ENCODE measurements around the gene RNF215.

The RNF215 gene

GRCh38 chr22:30397656-30398635 lies 10.7 kb upstream of the RNF215 start:
- no peak for DNase-seq (ENCODE audit: low read depth in 2 of 2)

- peak; percentile 33 to 66 for DNase-seq (ENCODE audit: low read depth in 2 of 2)
These were observed 9.9 kb upstream of the RNF215 start, which contains the start of gene SEC14L2 for GRCh38 chr22:30396871-30397655. Gene SEC14L2, plus strand, starts transcription at chr22:30397018. Its CDS starts 99 bp downstream, at chr22:30397117.

GRCh38 chr22:30393885-30394284 lies 6.7 kb upstream of the RNF215 start:
- DNase-seq (ENCODE audit: low read depth in 2 of 2): no peak

- DNase-seq (ENCODE audit: low read depth in 2 of 2): no peak
These were observed 6.1 kb upstream of the RNF215 start for GRCh38 chr22:30393322-30393680.

DNA sequence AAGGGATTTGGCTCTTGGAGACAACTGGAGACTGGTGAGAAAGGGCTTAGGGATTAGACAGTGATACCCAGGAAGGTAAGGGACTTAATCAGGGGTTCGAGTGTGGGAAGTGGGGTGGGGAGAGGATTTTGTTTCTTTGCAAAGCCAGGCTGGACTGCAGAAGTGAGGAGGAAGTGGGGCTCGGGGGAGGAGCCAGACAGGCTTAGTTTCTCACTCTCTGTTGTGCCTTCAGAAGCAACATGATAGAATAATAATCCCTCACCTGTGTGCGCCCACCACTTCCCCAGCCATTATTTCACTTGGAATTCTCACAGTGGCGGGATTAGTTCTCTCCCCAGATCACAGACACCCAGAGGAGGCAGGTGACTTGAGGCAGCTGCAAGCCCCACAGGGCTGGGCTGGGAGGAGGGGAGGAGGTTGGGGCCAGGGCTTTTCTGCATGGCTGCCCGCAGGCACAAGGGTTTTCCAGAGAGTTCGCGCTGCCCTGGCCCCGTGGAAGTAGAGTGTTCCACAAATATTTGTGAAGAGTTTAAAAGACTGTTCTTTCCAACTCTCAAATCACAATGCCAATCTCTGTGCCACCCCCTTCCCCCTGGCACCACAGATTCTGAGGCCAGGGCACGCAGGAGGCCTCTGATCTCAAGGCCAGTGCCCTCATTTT lies 5.6 kb upstream of the RNF215 start:
- no peak for DNase-seq (ENCODE audit: low read depth in 2 of 2)

- peak; percentile 51 to 68 for DNase-seq (ENCODE audit: low read depth in 2 of 2)
These were observed 3.9 kb upstream of the RNF215 start for GRCh38 chr22:30390974-30391691.

GRCh38 chr22:30386608-30386959 lies 627 bp downstream of the RNF215 start:
- no peak for DNase-seq (ENCODE audit: low read depth in 2 of 2)

DNA sequence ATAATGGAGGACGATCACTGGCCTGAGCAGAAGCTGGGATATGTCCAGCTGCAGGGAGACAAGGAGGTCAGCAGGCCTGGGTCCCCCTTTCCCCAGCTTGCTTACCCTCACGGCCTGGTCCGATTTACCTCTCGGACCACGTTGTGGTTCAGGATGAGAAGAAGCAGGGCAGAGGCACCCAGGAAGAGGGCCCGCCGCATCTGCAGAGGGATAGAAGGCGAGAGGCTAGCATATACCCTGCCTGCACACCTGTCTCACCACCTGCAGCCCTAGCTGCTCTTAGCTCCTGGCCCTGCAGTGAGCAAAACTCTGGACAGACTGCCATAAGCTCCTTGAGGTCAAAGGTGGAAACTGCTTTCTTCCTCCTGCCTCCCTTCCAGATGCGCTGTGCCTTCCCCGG lies 1.3 kb downstream of the RNF215 start:
- DNase-seq (ENCODE audit: low read depth in 2 of 2): no peak

DNA sequence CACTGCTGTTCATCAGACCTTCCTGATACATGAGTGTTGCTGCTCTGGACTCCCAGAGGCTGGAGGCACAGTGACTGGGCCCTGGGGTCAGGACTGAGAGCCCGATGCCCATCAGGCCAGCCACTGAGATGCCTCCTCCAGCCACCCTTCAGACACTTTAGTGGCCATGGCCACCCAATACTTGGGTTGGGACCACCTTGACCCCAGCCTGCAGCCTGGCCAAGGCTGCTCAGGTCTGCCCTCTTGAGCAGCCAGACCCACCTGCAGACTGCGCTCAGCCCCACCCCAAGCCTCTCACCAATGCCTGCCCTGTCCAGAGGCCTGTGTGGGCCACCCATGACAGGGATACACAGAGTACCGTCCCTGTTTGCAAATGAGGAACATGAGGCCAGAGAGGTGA lies 4.2 kb downstream of the RNF215 start:
- DNase-seq (ENCODE audit: low read depth in 2 of 2): no peak

DNA sequence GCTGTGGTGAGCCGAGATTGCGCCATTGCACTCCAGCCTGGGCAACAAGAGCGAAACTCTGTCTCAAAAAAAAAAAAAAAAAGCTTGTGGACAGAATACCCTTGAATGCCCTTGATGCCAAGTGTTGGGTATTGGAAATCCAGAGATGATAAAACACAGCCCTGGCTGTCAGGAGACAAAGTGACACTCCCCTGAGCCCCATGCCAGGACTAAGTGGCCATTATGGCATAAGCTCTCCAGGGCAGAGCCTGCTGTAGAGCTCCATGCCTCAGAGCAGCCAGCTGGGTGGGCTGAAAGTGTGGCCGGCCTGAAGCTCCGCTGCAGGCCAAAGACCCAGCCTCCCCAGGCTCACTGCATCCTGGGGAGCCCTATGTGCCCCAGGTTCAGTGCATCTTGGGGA lies 4.9 kb downstream of the RNF215 start:
- DNase-seq (ENCODE audit: low read depth in 2 of 2): no peak

- no peak for DNase-seq (ENCODE audit: low read depth in 2 of 2)
These were observed 5.9 kb downstream of the RNF215 start for GRCh38 chr22:30381264-30381663.

- no peak for DNase-seq (ENCODE audit: low read depth in 2 of 2)
These were observed 7.2 kb downstream of the RNF215 start for GRCh38 chr22:30380011-30380410.

DNA sequence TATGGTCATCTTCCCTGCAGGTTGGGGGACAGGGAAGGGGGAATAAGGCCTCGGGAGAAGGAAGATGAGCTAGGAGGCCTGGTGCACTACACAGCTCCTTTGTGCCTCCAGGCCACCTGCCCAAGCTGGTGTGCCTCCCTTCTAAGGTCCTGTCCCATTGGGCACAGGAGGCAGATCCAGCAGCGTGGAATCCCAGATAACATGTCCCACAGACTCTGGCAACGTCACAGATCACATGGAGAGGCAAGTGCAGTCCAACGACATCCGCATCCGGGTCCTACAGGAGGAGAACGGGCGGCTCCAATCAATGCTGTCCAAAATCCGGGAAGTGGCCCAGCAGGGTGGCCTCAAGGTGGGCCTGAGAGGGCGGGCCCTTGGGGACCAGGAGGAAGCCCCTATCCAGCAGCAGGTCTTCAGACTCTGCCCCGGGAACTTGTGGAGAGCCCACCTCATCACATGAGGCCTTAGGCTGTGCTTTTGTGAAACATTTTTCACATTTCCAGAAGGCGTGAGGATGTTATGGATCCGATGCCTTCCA lies 11.8 kb downstream of the RNF215 start:
- no peak for DNase-seq (ENCODE audit: low read depth in 2 of 2)

DNA sequence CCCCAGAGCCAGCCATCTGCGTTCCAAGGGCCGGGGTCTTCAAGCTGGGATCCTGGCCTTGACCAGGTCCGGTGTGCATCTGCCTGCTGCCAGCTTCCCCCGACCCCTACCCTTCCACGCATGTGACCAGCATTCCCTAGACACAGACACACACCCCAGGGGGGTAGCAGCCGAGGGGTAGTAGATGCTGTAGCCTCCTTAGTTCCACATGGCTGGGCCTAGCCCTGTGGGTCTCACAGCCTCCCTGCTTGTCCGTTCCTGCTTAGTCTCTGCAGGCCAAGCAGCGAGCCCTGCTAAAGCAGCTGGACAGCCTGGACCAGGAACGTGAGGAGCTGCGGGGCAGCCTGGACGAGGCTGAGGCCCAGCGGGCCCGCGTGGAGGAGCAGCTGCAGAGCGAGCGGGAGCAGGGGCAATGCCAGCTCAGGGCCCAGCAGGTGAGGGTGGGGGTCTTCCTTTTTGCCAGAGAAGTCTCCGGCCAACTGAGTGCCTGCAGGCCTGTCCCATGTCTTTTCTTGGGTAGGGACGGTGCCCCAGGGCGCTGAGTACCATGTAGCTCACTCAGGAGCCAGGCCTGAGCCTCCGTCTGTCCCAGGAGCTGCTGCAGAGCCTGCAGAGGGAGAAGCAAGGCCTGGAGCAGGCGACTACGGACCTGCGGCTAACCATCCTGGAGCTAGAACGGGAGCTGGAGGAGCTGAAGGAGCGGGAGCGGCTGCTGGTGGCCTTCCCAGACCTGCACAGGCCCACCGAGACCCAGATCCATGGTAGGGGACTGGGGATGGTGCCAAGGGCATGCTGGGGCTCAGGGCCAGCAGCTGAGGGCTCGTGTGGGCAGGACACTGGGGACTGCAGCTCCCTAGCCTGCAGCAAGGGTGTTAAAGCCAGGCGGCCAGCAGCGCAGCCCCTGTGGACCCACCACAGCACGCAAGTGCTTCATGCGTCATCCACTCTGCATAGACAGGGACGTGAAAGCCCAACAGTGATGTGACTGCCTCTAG lies 13.6 kb downstream of the RNF215 start:
- DNase-seq (ENCODE audit: low read depth in 2 of 2): no peak

DNA sequence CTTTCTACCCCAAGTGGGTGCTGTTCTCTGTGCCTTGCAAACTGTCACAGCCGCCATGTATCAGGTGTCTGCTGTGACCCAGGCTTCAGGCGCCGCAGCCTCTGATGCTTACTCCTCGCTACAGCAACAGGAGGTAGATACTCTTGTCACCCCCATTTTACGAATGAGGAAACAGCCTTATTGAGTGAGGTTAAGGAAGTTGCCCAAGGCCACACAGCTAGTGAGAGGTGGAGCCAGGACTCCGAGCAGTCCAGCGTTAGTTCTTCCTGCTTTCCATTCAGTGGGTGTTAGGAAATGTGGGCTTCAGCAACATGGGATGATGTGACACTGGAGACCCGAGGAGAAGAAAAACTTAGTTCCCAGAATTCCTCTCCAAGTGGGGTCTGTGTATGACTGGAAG lies 14.3 kb downstream of the RNF215 start:
- DNase-seq (ENCODE audit: low read depth in 2 of 2): no peak

DNA sequence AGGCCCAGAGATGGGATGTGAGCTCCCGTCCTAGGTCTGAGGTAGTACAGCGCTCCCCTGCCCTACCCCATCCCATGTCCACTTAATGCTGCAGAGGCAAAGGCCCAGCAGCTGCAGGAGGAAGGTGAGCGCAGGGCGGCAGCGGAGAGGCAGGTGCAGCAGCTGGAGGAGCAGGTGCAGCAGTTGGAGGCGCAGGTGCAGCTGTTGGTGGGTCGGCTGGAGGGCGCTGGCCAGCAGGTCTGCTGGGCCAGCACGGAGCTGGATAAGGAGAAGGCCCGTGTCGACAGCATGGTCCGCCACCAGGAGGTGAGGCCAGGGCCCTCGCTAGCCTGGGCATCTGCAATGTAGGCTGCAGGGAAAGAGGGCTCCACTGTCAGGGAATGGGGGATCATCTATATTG lies 15.2 kb downstream of the RNF215 start:
- no peak for DNase-seq (ENCODE audit: low read depth in 2 of 2)

DNA sequence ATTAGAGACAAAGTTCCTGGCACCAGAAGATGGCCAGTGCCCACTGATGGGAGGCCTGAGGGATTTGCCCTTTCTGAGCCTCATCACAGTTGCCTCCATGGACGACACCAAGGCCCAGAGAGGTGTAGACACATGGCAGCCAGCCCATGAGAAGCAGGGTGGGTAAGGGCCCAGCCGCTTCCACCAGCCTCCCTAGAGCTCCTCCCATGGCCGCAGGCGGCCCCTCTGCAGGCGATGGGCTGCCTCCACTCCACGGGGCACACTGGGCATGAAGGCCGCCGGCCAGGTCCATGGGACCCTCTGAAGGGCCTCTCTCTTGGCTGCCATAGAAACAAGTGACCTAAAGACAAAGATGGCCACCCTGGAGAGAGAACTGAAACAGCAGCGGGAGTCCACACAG lies 15.9 kb downstream of the RNF215 start:
- DNase-seq (ENCODE audit: low read depth in 2 of 2): no peak

GRCh38 chr22:30370641-30371230 lies 16.5 kb downstream of the RNF215 start:
- DNase-seq (ENCODE audit: low read depth in 2 of 2): no peak

DNA sequence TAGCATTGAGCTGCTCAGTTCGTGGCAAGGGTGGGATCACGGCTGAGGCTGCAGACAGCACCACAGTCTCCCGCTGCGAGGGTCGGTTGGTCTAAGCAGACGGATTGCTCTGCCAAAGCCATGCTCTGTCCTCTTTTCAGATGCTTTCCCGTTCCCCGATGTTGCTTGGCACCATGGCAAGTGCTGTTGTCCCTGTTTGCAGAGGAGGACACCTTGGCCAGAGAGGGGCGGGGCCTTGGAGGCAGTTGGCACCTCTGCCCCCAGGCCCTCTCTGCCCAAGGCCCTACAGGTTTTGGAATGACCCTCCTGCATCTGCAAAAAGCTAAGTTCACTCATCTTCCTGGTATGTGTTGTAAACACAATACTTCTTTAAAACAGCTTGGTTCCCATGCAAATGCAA lies 18.8 kb downstream of the RNF215 start:
- DNase-seq (ENCODE audit: low read depth in 2 of 2): no peak

DNA sequence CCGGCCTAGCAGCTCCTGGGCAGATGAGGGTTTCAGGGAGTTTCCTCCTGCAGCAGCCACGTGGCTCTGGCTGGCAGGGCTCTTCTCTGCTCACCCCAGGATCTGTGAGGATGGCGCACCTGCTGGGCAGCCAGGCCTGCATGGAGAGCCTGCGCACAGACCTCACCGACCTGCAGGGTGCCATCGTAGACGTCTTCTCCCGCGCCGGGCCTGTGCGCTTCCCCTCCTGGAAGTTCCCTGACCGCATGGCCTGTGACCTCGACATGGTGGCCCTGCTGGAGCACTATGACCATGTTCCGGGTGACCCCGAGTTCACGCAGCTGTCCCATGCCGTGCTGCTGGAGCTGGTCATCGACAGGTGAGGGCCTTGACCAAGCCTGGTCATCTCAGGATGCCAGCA lies 21.3 kb downstream of the RNF215 start:
- DNase-seq (ENCODE audit: low read depth in 2 of 2): no peak

All from stimulated activated CD4-positive, alpha-beta T cell treated with anti-CD3 and anti-CD28 coated beads, Interleukin-12 subunit alpha, Interleukin-12 subunit beta, amount 100 ng/mL, for 24 hours (primary cell).